SK-N-SH treated with all-trans-retinoic acid at 6 μM for 48 hours (cell line): ENCODE data around the gene LIFR.

Source experiments
- ATAC-seq: fragments of 200-7000 bp; cut with Tn5 transposase; 3 replicates; pipeline ENCODE4 v1.9.1; 2020; ENCODE audit warnings: mild to moderate bottlenecking, moderate library complexity
- ARNTL ChIP-seq: fragments of 450-650 bp; formaldehyde crosslinking; IDR thresholded peaks from 2 replicates; pipeline ENCODE4 v1.5.0; 2020; ENCODE audit warnings: low read depth, mild to moderate bottlenecking, moderate library complexity, borderline replicate concordance
- BACH2 ChIP-seq: fragments of 250-450 bp; sonication (Bioruptor Pico); IDR thresholded peaks from 2 replicates; pipeline ENCODE4 v1.9.0; 2021; ENCODE audit warnings: mild to moderate bottlenecking, borderline replicate concordance
- CREB5 ChIP-seq: fragments of 250-450 bp; sonication (Bioruptor Pico); IDR thresholded peaks from 2 replicates; pipeline ENCODE4 v1.5.1; 2020; ENCODE audit warnings: low read depth, mild to moderate bottlenecking, moderate library complexity
- CSDC2 ChIP-seq: fragments of 250-450 bp; sonication (Bioruptor Pico); IDR thresholded peaks from 2 replicates; pipeline ENCODE4 v1.5.0; 2020; ENCODE audit warnings: mild to moderate bottlenecking, moderate library complexity
- CSRNP3 ChIP-seq: fragments of 250-450 bp; sonication (Bioruptor Pico); IDR thresholded peaks from 2 replicates; pipeline ENCODE4 v1.5.1; 2021; ENCODE audit warnings: mild to moderate bottlenecking, moderate library complexity
- ESRRG ChIP-seq: fragments of 250-450 bp; sonication (Bioruptor Pico); IDR thresholded peaks from 2 replicates; pipeline ENCODE4 v1.6.1; 2021; ENCODE audit warnings: mild to moderate bottlenecking
- GLIS3 ChIP-seq: fragments of 250-450 bp; sonication (Bioruptor Pico); IDR thresholded peaks from 2 replicates; pipeline ENCODE4 v1.5.0; 2020; ENCODE audit warnings: mild to moderate bottlenecking, moderate library complexity
- ISL1 ChIP-seq: fragments of 250-450 bp; sonication (Bioruptor Pico); IDR thresholded peaks from 2 replicates; pipeline ENCODE4 v2.1.2; 2022; ENCODE audit warnings: mild to moderate bottlenecking, moderate library complexity
- OSR1 ChIP-seq: fragments of 250-450 bp; sonication (Bioruptor Pico); IDR thresholded peaks from 2 replicates; pipeline ENCODE4 v1.8.0; 2022; ENCODE audit warnings: moderate library complexity, mild to moderate bottlenecking, inconsistent platforms
- PATZ1 ChIP-seq: fragments of 250-450 bp; sonication (Bioruptor Pico); IDR thresholded peaks from 2 replicates; pipeline ENCODE4 v1.8.0; 2020; ENCODE audit warnings: mild to moderate bottlenecking, moderate library complexity, borderline replicate concordance
- POU6F1 ChIP-seq: fragments of 250-450 bp; sonication (Bioruptor Pico); IDR thresholded peaks from 2 replicates; pipeline ENCODE4 v1.8.0; 2021; ENCODE audit warnings: low read depth, mild to moderate bottlenecking, moderate library complexity, borderline replicate concordance
- RARB ChIP-seq: fragments of 250-450 bp; sonication (Bioruptor Pico); IDR thresholded peaks from 2 replicates; pipeline ENCODE4 v1.8.0; 2021; ENCODE audit warnings: mild to moderate bottlenecking, moderate library complexity
- SNAI2 ChIP-seq: fragments of 250-450 bp; sonication (Bioruptor Pico); IDR thresholded peaks from 2 replicates; pipeline ENCODE4 v1.5.0; 2020; ENCODE audit warnings: mild to moderate bottlenecking, moderate library complexity
- TCF4 ChIP-seq: fragments of 250-450 bp; sonication (Bioruptor Pico); IDR thresholded peaks from 2 replicates; pipeline ENCODE4 v1.8.0; 2021; ENCODE audit warnings: mild to moderate bottlenecking, moderate library complexity, borderline replicate concordance
- TOX ChIP-seq: fragments of 250-450 bp; sonication (Bioruptor Pico); IDR thresholded peaks from 2 replicates; pipeline ENCODE4 v1.8.0; 2021; ENCODE audit warnings: mild to moderate bottlenecking, moderate library complexity, borderline replicate concordance
- ZC3H10 ChIP-seq: fragments of 250-450 bp; sonication (Bioruptor Pico); IDR thresholded peaks from 2 replicates; pipeline ENCODE4 v1.5.1; 2021; ENCODE audit warnings: mild to moderate bottlenecking, moderate library complexity
- ZFP3 ChIP-seq: fragments of 250-450 bp; sonication (Bioruptor Pico); IDR thresholded peaks from 2 replicates; pipeline ENCODE4 v1.5.0; 2020; ENCODE audit warnings: mild to moderate bottlenecking, moderate library complexity
- ZNF565 ChIP-seq: fragments of 450-650 bp; formaldehyde crosslinking; conservative IDR thresholded peaks from 2 replicates; pipeline ENCODE4 v1.5.0; 2020; ENCODE audit warnings: low read depth, mild to moderate bottlenecking, moderate library complexity
- ZNF70 ChIP-seq: fragments of 450-650 bp; formaldehyde crosslinking; IDR thresholded peaks from 2 replicates; pipeline ENCODE4 v1.5.0; 2020; ENCODE audit warnings: mild to moderate bottlenecking, moderate library complexity
- ZNF8 ChIP-seq: fragments of 450-650 bp; formaldehyde crosslinking; IDR thresholded peaks from 2 replicates; pipeline ENCODE4 v1.5.0; 2020; ENCODE audit warnings: mild to moderate bottlenecking, moderate library complexity
- TF ChIP-seq, protein P1 (sequence below): fragments of 250-450 bp; sonication (Bioruptor Pico); IDR thresholded peaks from 2 replicates; pipeline ENCODE4 v1.5.0; 2020; ENCODE audit warnings: mild to moderate bottlenecking, moderate library complexity

Gene LIFR

GRCh38 chr5:38478166-38478565 is 78.3 kb downstream of the LIFR start:
- TF ChIP-seq ESRRG (CRISPR knock-in tag) (no peak), CREB5 (CRISPR knock-in tag) (no peak), ZFP3 (CRISPR knock-in tag) (no peak), SNAI2 (CRISPR knock-in tag) (no peak), ISL1 (CRISPR knock-in tag) (no peak), CSDC2 (CRISPR knock-in tag) (no peak), GLIS3 (CRISPR knock-in tag) (no peak), ZC3H10 (no peak), BACH2 (no peak), TOX (CRISPR knock-in tag) (no peak), ZNF70 (no peak), ARNTL (CRISPR knock-in tag) (no peak), POU6F1 (no peak), CSRNP3 (CRISPR knock-in tag) (no peak), RARB (CRISPR knock-in tag) (no peak), PATZ1 (CRISPR knock-in tag) (no peak), ZNF8 (CRISPR knock-in tag) (no peak), OSR1 (CRISPR knock-in tag) (no peak), TCF4 (no peak)
- TF ChIP-seq, protein P1, sequence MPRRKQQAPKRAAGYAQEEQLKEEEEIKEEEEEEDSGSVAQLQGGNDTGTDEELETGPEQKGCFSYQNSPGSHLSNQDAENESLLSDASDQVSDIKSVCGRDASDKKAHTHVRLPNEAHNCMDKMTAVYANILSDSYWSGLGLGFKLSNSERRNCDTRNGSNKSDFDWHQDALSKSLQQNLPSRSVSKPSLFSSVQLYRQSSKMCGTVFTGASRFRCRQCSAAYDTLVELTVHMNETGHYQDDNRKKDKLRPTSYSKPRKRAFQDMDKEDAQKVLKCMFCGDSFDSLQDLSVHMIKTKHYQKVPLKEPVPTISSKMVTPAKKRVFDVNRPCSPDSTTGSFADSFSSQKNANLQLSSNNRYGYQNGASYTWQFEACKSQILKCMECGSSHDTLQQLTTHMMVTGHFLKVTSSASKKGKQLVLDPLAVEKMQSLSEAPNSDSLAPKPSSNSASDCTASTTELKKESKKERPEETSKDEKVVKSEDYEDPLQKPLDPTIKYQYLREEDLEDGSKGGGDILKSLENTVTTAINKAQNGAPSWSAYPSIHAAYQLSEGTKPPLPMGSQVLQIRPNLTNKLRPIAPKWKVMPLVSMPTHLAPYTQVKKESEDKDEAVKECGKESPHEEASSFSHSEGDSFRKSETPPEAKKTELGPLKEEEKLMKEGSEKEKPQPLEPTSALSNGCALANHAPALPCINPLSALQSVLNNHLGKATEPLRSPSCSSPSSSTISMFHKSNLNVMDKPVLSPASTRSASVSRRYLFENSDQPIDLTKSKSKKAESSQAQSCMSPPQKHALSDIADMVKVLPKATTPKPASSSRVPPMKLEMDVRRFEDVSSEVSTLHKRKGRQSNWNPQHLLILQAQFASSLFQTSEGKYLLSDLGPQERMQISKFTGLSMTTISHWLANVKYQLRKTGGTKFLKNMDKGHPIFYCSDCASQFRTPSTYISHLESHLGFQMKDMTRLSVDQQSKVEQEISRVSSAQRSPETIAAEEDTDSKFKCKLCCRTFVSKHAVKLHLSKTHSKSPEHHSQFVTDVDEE (CRISPR knock-in tag): no peak
- ATAC-seq: no peak

GRCh38 chr5:38473008-38473407 is 83.4 kb downstream of the LIFR start:
- TF ChIP-seq TCF4 (no peak), ZNF8 (CRISPR knock-in tag) (no peak), ZFP3 (CRISPR knock-in tag) (no peak), ISL1 (CRISPR knock-in tag) (no peak), TOX (CRISPR knock-in tag) (no peak), ZC3H10 (no peak), ESRRG (CRISPR knock-in tag) (no peak), OSR1 (CRISPR knock-in tag) (no peak), RARB (CRISPR knock-in tag) (no peak), CREB5 (CRISPR knock-in tag) (no peak), ZNF565 (no peak), CSDC2 (CRISPR knock-in tag) (no peak), SNAI2 (CRISPR knock-in tag) (no peak), BACH2 (no peak)

More at GRCh38 chr5:38473008-38473407, 83.4 kb downstream of the LIFR start:
- ATAC-seq: no peak
